ENCODE measurements around the gene HOPX.
"Not testable (repeated sequence)": the region's sequence is repeated elsewhere in the genome, so short reads cannot be mapped to it uniquely, and the experiment has no call there.

Gene HOPX

DNA sequence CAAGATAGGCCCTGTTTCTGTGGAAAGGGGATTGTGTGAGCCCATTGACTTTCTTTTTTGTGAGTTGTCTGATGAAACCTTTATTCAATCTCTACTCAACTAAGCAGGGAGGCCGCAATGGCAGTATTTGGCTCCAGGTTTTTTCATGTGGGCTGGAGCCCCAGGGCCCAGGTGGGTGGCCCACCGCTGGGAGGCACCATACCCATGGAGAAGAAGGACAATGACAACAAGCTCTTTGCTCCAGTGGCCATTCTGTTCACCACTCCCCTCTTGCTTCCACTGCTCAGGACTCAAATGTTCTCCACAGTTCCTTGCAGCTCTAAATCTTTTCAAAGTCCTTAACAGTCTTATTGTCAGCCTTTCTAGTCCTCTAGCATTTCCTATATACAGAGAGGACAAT lies 54.1 kb downstream of the HOPX start:
- DNase-seq (ENCODE audit: low read depth in 2 of 2), result no peak

DNA sequence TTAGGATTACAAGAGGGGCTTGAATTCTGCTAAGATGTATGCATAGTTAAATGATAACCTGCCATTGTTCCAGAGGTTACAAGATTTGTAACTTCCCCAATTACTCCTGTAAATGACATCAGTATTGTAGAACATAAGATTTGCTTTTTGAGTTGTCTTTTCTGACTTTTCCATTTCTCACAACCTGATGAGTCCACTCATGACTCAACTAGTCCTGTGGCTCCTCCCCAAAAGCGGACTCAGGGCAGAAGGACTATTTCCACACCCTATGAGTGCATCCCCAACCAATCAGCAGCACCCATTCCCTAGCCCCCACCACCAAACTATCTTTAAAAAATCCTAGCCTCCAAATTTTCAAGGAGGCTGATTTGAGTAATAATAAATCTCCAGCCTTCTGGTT lies 54.7 kb downstream of the HOPX start:
- no peak for DNase-seq (ENCODE audit: low read depth in 2 of 2)

DNA sequence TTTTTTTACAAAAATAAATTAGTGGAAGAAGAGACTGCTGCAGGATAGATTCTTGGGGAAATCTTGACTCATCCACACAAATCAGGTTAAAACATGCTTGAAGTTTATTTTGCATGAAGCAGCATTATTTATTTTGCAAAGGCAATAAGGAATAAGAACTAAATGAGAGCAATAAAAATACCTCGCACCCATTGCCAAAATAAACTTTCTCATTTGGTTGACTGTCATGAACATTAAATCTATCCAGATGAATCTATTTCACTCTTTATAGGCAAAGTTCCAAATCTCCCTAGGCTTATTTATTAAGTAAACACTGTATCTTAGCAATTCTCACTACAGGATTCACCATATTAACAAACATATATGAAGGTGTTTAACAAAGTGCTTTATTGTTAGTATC lies 58.9 kb downstream of the HOPX start:
- no peak for DNase-seq (ENCODE audit: low read depth in 2 of 2)

GRCh38 chr4:56619816-56620215 lies 61.3 kb downstream of the HOPX start:
- DNase-seq (ENCODE audit: low read depth in 2 of 2), result no peak

- DNase-seq (ENCODE audit: low read depth in 2 of 2), result no peak
These were observed 61.9 kb downstream of the HOPX start for GRCh38 chr4:56619160-56619559.

- DNase-seq (ENCODE audit: low read depth in 2 of 2), result no peak
These were observed 62.4 kb downstream of the HOPX start for GRCh38 chr4:56618734-56619133.

DNA sequence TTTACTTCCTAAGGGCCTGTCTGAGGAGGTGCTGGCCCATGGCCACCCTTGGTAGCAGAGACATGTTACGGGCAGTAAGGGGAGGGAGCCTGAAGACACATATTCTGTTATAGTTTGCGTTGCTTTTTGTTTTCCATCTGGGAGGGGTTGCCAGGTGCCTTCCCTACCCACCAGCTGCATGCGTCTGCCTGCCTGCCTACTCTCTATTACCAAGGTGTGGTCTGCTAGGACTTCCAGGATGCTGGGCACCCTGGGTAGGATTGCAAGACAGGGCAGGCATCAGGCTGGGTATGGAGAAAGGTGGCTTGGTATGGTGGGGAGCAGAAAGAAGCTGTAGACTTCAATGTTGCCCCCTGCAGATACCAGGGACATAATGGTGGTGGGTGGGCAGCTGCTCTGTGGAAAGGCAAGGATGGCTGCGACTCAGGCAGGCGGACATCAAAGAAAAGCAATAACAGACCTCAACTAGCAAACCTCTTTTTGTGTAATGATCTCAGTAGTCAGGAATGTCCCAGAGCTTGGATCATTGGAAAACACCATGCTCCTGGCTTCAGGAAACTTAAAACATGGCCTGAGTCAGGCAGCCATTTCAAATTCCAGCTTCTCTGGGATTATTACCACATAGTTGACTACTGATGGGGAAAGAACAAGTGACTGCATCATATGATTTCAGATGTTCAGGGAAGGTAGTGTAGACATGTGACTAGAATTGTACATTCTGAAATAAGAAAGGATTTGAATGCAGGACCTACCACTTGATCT lies 67.8 kb downstream of the HOPX start:
- DNase-seq (ENCODE audit: low read depth in 2 of 2), result no peak

DNA sequence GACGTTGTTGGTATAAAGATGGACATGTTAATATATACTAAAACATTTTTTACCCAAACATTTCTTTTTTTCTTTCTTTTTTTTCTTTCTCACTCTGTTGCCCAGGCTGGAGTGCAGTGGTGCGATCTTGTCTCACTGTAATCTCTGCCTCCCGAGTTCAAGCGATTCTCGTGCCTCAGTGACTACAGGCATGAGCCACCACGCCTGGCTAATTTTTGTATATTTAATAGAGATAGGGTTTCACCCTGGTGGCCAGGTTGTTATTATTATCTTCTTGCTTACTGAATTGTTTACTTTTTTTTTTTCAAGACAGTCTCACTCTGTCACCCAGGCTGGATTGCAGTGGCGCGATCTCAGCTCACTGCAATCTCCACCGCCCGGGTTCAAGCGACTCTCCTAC lies 68.8 kb downstream of the HOPX start:
- DNase-seq (ENCODE audit: low read depth in 2 of 2), result no peak

GRCh38 chr4:56611501-56611900 lies 69.6 kb downstream of the HOPX start:
- no peak for DNase-seq (ENCODE audit: low read depth in 2 of 2)

- DNase-seq (ENCODE audit: low read depth in 2 of 2), result not testable (repeated sequence)
These were observed 70.9 kb downstream of the HOPX start for GRCh38 chr4:56610170-56610569.

- DNase-seq (ENCODE audit: low read depth in 2 of 2), result no peak
These were observed 73.2 kb downstream of the HOPX start for GRCh38 chr4:56607926-56608325.

DNA sequence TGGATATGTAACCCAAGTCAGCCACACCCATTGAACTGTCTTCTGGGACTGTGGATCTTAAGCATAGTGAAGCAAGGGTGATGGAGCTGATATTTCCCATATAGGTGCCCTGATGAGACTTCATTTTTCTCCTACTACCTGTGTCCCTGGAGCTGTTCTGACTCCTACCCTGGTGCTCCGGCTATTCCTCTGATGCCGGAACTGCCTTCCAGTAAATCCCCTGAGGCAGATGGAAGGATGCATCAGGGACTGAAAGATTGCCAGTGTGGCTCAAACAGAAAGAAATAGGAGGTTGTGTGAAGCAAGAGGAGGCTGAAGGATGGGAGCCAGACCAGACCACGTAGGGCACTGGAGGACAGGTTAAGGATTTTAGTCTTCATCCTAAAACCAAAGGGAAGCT lies 74.7 kb downstream of the HOPX start:
- no peak for DNase-seq (ENCODE audit: low read depth in 2 of 2)

GRCh38 chr4:56605464-56605863 lies 75.6 kb downstream of the HOPX start:
- not testable (repeated sequence) for DNase-seq (ENCODE audit: low read depth in 2 of 2)

DNA sequence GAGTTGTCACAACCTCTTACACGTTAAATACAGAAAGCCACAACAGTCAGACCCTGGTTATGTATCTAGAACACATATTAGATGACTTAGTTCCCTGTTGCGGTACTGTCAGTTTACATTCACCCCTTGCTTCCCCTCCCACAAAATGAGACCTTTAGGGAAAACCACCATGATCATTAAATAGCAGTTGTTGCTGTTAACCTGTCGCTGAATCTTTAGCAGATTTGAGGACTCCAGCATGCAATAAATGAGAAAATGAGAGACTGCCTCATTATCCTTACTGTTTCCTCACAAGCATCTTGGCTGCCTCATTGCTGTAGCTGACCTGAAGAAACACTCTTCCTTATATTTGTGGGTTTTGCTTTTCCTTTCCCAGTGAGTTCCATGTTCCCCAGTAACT lies 77.8 kb downstream of the HOPX start:
- DNase-seq (ENCODE audit: low read depth in 2 of 2), result no peak
